GM19240 (cell line): ENCODE results near the gene NUDCD3.

Experiments used
- DNase-seq: peaks from one replicate; pipeline ENCODE4 v3.0.0; 2011; ENCODE audit warnings: low spot score; ENCODE audit not compliant: insufficient read length

NUDCD3 gene

DNA sequence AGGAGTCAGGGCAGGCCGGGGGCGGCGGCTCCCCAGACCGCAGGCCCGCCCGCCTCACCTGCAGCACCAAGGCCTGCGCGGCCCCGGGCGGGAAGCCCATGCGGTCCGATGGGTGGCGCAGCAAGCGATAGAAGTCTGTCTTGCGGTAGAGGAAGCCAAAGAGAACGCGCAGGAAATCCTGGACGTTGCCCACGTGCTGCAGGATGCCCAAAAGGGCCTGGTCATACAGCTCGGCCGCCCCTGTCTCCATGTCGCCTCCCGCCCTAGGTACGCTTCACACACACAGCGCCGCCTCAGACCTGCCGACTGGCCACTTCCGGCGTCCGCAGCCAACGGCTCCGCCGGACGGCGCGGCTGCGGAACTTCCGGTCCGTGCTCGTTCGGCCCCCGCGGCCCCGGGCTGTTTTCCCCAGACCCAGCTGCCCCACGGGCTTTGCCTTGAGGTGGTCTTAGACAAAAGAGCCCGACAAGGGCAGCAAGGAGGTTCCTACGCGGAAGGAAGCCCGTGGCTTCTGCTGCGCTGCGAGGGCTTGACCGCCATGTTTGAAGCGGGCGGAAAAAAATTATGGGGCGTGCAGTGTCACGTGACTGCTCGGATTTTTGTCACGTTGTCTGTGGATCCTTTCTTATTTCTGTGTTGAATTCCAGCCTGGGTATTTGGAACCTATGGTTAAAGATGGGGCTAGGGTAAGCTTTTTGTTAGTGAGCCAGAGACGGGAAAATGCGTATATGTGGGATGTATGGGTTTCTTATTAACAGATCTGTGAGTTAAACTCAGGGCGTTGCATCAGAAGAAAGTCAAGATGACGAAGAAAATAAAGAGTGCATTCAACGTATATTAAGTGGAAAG lies at the start of gene NUDCD3:
Gene NUDCD3 (minus strand): TSS at position 308 of the 850 bp plus-strand sequence. CDS start 58 bp downstream, at position 250.
- DNase-seq, result peak; percentile 65

GRCh38 chr7:44539669-44540506 lies 49.4 kb upstream of the NUDCD3 start:
- no peak for DNase-seq

- DNase-seq, result no peak
Measured at GRCh38 chr7:44538798-44539668, 48.6 kb upstream of the NUDCD3 start.

- DNase-seq, result no peak
Measured at GRCh38 chr7:44538093-44538797, 47.8 kb upstream of the NUDCD3 start.

DNA sequence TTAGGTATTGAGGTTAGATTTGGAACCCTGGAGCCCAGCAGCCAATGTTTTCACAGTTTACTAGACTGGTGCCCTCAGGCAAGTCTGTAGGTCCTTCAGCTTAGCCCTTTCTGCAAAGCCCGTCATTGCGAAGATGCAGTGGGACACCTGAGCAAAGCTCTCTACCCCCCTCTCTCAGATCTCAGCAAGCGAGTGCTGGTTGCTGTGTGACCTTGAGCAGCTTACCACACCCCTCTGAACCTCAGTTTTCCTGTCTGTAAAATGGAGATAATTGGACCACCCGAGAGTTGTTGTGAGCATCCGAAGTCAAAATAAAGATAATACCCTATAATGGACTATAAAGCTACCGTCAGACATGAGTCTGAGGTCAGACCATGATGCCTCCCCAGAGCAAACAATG lies 47.0 kb upstream of the NUDCD3 start:
- DNase-seq, result no peak

GRCh38 chr7:44536090-44536489 lies 45.6 kb upstream of the NUDCD3 start:
- no peak for DNase-seq

GRCh38 chr7:44535348-44536064 lies 45.0 kb upstream of the NUDCD3 start:
- no peak for DNase-seq

DNA sequence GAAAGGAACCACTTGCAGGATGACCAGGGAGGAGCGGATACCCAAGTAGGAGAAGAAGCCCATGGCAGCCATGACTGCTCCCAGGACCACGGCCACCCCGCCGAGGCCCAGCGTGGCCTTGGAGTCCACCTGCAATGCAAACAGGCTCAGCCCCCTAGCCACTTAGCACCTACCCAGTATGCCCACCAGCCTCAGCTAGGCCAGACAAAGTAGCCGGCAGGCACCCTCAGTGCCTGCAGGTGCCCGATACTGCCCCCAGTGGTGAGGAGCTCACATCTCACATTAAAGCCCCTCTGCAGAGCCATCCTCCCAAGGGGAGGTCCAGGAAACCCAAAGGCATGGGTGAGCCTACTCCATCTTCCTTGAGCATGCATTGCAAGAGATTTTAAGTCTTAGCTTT lies 44.0 kb upstream of the NUDCD3 start:
- DNase-seq, result peak; percentile 86

- DNase-seq, result no peak
Measured at GRCh38 chr7:44534087-44534486, 43.6 kb upstream of the NUDCD3 start.

- DNase-seq, result no peak
Measured at GRCh38 chr7:44533301-44534055, 43.0 kb upstream of the NUDCD3 start.

DNA sequence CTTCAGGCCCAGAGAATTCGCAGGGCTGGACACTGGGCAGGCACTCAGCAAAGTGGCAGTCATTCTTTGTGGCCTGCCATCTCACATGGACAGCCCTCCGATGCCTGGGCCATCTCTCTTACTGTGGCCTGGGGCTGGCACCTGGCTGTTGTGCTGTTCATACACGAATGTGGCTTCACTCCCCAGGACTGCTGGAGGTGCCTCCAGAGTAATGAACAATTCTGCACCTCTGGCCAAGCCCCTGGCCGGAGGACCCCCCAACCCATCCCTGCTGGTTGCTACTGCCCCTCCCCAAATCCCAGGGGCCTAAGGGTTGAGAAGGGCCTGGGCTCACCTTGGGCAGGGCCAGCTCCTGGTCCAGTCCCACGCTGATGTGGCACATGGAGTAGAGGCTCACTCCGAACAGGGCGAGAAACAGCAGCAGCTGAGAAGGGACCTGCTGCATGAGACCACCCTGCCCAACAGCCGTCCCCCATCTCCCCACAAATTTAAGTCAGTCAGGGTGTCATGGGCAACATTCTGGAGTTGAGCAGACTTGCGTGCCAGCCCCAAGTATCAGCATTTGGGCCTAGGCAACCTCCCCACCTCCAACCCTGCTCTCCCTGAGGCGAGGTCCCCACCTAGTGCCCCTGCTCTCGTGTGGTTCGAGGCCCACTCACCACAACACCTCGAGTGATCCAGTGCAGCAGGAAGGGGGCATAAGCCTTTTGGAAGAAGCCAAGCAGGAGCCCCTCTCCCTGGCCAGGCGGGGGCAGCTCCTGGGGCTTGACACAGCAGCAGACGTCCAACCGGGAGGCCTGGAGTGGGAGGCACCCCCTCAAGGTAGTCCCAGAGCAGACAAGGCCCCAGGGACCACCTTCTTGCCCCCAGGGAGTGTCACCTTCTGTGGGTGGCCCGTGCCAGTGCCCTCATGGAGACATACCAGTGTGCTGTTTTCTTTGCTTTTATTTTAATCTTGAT lies 41.2 kb upstream of the NUDCD3 start:
- no peak for DNase-seq

DNA sequence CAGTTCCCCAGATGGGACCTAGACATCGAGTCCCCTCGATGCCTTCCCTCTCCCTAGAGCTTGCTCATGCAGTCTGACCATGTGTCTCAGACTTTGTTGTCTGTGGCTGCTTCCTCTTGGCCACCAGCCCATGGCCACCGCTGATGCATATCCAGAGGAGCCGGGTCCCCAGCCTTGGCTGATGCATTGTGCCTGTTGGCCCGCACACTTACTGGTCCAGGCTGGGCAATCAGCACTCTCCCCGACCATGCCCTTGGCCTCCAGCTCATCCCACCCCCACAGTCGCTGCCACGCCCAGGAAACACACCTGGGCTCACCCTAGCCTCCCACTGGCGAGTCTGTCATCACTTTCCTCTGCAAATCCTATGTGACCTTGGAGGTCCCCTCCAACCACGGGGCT lies 40.5 kb upstream of the NUDCD3 start:
- no peak for DNase-seq

DNA sequence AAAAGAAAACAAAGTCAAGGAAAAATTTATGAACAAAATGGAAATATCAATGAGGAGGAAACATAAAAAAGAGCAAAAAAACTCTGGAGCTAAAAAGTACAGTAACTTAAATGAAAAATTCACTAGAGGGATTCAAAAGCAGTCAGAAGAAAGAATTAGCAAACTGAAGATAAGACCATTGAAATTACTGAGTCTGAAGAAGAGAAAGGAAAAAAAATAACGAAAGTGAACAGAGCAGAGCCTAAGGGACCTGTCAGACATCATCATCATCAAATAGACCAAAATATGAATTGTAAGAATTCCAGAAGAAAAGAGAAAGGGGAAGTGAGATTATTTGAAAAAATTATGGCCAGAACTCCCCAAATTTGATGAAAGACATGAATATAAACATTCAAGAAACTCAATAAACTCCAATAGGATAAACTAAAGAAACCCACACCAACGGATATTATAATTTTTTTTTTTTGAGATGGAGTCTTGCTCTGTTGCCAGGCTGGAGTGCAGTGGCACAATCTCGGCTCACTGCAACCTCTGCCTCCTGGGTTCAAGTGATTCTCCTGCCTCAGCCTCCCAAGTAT lies 34.4 kb upstream of the NUDCD3 start:
- no peak for DNase-seq

- DNase-seq, result no peak
Measured at GRCh38 chr7:44522315-44522714, 31.9 kb upstream of the NUDCD3 start.

- no peak for DNase-seq
Measured at GRCh38 chr7:44521347-44522095, 31.1 kb upstream of the NUDCD3 start.

DNA sequence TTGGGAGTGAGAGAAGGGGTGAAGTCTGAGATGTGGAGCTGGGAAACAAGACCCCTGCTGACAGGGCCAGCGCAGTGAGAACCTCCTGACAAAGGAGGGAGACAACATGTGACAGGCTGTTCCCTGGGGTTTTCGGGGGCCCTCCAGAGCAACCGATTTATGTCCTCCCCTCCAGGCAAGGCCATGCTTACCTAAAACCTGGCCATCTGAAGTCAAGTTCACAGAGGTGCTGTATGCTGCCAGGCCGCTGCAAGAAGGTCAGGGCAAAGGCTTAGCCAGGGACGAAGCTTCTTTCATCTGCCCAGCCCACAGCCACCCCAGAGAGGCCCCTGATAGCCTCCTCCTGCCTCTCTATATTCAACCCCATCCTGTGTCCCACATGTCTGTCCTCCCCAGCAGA lies 30.1 kb upstream of the NUDCD3 start:
- DNase-seq, result no peak

- no peak for DNase-seq
Measured at GRCh38 chr7:44519546-44519945, 29.1 kb upstream of the NUDCD3 start.
